SU-DHL-6 (cell line): ENCODE results near the gene ADAM17.

Experiments used
- H2AFZ ChIP-seq: fragments of 200-600 bp; sonication (generic); 2 replicates; pipeline ENCODE4 v1.6.1; 2014; ENCODE audit warnings: low read depth, mild to moderate bottlenecking, moderate library complexity, mixed read lengths, antibody characterized with exemption, low read length; ENCODE audit not compliant: severe bottlenecking
- H3F3A ChIP-seq: fragments of 200-600 bp; shearing (Covaris generic); 2 replicates; pipeline ENCODE4 v1.6.0; 2016; ENCODE audit warnings: antibody characterized with exemption, mild to moderate bottlenecking; ENCODE audit not compliant: insufficient read depth
- H3K27ac ChIP-seq: fragments of 200-600 bp; sonication (generic); 2 replicates; pipeline ENCODE4 v1.5.1; 2016; ENCODE audit warnings: low read depth, mild to moderate bottlenecking, low read length, moderate library complexity, mixed read lengths
- H3K27me3 ChIP-seq: fragments of 200-600 bp; sonication (generic), shearing (Covaris generic); 2 replicates; pipeline ENCODE4 v1.6.0; 2014; ENCODE audit warnings: mild to moderate bottlenecking, low read length
- H3K36me3 ChIP-seq: fragments of 200-600 bp; sonication (generic); 2 replicates; pipeline ENCODE4 v1.6.1; 2014; ENCODE audit warnings: mild to moderate bottlenecking, low read length, mixed read lengths
- H3K4me2 ChIP-seq: fragments of 300-600, 200-600 bp; shearing (Covaris generic), sonication (generic); 2 replicates; pipeline ENCODE4 v1.6.0; 2014; ENCODE audit warnings: low read length, low read depth, mild to moderate bottlenecking; ENCODE audit not compliant: poor library complexity, severe bottlenecking
- H3K4me3 ChIP-seq: fragments of 200-600 bp; sonication (generic); 2 replicates; pipeline ENCODE4 v1.5.1; 2014; ENCODE audit warnings: antibody characterized with exemption, low read length, mild to moderate bottlenecking, mixed read lengths; ENCODE audit not compliant: insufficient read depth, poor library complexity, severe bottlenecking
- H3K79me2 ChIP-seq: fragments of 200-600 bp; sonication (generic); 2 replicates; pipeline ENCODE4 v1.6.1; 2014; ENCODE audit warnings: mild to moderate bottlenecking, low read length, moderate library complexity; ENCODE audit not compliant: insufficient read depth
- H3K9ac ChIP-seq: fragments of 200-600 bp; sonication (generic); 2 replicates; pipeline ENCODE4 v1.7.0; 2014; ENCODE audit warnings: mild to moderate bottlenecking, low read length
- H3K9me2 ChIP-seq: fragments of 200-600 bp; sonication (generic); replicated peaks from 2 replicates; pipeline ENCODE4 v1.6.1; 2014; ENCODE audit warnings: low read length; ENCODE audit not compliant: insufficient read depth
- H3K9me3 ChIP-seq: fragments of 200-600 bp; sonication (generic); 2 replicates; pipeline ENCODE4 v1.6.1; 2014; ENCODE audit warnings: low read length, mixed read lengths; ENCODE audit not compliant: insufficient read depth
- H4K20me1 ChIP-seq: fragments of 200-600 bp; sonication (generic); 2 replicates; pipeline ENCODE4 v1.6.1; 2014; ENCODE audit warnings: low read depth, mild to moderate bottlenecking, antibody characterized with exemption, low read length, moderate library complexity, mixed read lengths
- CTCF ChIP-seq: fragments of 200-600 bp; sonication (generic); IDR thresholded peaks from one replicate; pipeline ENCODE4 v1.5.1; 2017; ENCODE audit warnings: antibody characterized with exemption, mild to moderate bottlenecking, low read length, moderate library complexity; ENCODE audit not compliant: insufficient read depth, poor library complexity, severe bottlenecking
- EZH2phosphoT487 ChIP-seq: fragments of 200-600 bp; sonication (generic), shearing (Covaris generic); conservative IDR thresholded peaks from 2 replicates; pipeline ENCODE4 v1.6.1; 2018; ENCODE audit warnings: mild to moderate bottlenecking, antibody characterized with exemption, low read length, moderate library complexity, mixed read lengths

ADAM17 gene

GRCh38 chr2:9573840-9574239 is 18.2 kb upstream of the ADAM17 start:
- H2AFZ ChIP-seq, result no peak overlapping the region
- H3F3A ChIP-seq, result peaks cover 10% of the 10 kb centered on the region
- no peaks in the 10 kb centered on the region for H3K79me2 ChIP-seq
- no peaks in the 10 kb centered on the region for H3K9me2 ChIP-seq
- no peaks in the 10 kb centered on the region for H3K9me3 ChIP-seq
- no peak overlapping the region for H3K4me3 ChIP-seq
- H3K27me3 ChIP-seq, result no peaks in the 10 kb centered on the region
- no peak for TF ChIP-seq EZH2phosphoT487
- no peak for TF ChIP-seq CTCF
- no peaks in the 10 kb centered on the region for H4K20me1 ChIP-seq
- H3K4me2 ChIP-seq, result no peak overlapping the region
- no peak overlapping the region for H3K9ac ChIP-seq
- H3K27ac ChIP-seq, result no peak overlapping the region
- no peaks in the 10 kb centered on the region for H3K36me3 ChIP-seq

GRCh38 chr2:9573013-9573720 is 17.5 kb upstream of the ADAM17 start:
- Histone ChIP-seq H3K9me2 (no peaks in the 10 kb centered on the region), H3K27ac (no peak overlapping the region), H3K4me2 (no peak overlapping the region), H3K79me2 (no peaks in the 10 kb centered on the region), H3K27me3 (no peaks in the 10 kb centered on the region), H3K9ac (no peak overlapping the region), H2AFZ (no peak overlapping the region), H3K4me3 (no peak overlapping the region), H4K20me1 (no peaks in the 10 kb centered on the region), H3F3A (peaks cover 7% of the 10 kb centered on the region), H3K36me3 (no peaks in the 10 kb centered on the region), H3K9me3 (no peaks in the 10 kb centered on the region)
- TF ChIP-seq CTCF (no peak), EZH2phosphoT487 (no peak)

- no peaks in the 10 kb centered on the region for H3K9me2 ChIP-seq
- no peak overlapping the region for H2AFZ ChIP-seq
These were observed 14.8 kb upstream of the ADAM17 start for GRCh38 chr2:9570182-9571060.

More at GRCh38 chr2:9570182-9571060, 14.8 kb upstream of the ADAM17 start:
- Histone ChIP-seq H3K36me3 (no peaks in the 10 kb centered on the region), H3K9ac (no peak overlapping the region), H3K4me3 (no peak overlapping the region), H3K4me2 (no peak overlapping the region), H3K9me3 (no peaks in the 10 kb centered on the region), H4K20me1 (no peaks in the 10 kb centered on the region), H3K79me2 (no peaks in the 10 kb centered on the region), H3F3A (peaks cover 7% of the 10 kb centered on the region), H3K27ac (no peak overlapping the region), H3K27me3 (no peaks in the 10 kb centered on the region)
- TF ChIP-seq EZH2phosphoT487 (no peak), CTCF (no peak)
